GM19438 (cell line): ENCODE measurements around the gene KCNC3.

Experiments used
- ATAC-seq: cut with Tn5 transposase; IDR thresholded peaks from one replicate; pipeline ENCODE4 v1.9.1; 2021; ENCODE audit warnings: low read depth; ENCODE audit not compliant: unreplicated experiment

Gene KCNC3

DNA sequence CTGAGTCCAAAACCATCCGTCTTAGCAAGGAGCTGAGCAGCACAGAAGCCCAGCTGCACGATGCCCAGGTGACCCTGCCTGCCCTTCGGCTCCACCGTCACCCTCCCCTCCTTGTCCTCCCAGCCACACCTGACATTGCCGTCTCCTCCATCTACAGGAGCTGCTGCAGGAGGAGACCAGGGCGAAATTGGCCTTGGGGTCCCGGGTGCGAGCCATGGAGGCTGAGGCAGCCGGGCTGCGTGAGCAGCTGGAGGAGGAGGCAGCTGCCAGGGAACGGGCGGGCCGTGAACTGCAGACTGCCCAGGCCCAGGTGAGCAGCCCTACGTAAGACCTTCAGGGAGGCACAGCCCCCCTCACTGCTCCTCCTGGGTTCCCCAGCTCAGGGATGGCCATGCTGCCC is 49.1 kb downstream of the KCNC3 start:
- no peak for ATAC-seq

DNA sequence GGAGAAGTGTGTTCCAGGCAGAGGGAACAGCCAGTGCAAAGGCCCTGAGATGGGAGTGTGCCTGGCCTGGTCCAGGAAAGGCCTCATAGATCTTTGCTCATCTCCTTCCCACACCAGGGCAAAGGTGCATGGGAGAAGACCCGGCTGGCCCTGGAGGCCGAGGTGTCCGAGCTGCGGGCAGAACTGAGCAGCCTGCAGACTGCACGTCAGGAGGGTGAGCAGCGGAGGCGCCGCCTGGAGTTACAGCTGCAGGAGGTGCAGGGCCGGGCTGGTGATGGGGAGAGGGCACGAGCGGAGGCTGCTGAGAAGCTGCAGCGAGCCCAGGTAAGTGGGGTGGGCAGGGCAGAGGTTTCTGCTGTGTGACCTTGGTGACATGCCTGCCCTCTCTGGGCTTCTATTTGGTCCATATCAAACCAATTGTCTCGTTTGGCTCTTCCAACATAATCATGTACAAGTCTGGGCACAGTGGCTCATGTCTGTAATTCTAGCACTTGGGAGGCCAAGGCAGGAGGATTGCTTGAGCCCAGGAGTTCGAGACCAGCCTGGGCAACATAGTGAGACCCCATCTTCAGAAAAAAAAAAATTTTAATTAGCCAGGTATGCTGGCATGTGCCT is 51.1 kb downstream of the KCNC3 start:
- ATAC-seq: no peak

DNA sequence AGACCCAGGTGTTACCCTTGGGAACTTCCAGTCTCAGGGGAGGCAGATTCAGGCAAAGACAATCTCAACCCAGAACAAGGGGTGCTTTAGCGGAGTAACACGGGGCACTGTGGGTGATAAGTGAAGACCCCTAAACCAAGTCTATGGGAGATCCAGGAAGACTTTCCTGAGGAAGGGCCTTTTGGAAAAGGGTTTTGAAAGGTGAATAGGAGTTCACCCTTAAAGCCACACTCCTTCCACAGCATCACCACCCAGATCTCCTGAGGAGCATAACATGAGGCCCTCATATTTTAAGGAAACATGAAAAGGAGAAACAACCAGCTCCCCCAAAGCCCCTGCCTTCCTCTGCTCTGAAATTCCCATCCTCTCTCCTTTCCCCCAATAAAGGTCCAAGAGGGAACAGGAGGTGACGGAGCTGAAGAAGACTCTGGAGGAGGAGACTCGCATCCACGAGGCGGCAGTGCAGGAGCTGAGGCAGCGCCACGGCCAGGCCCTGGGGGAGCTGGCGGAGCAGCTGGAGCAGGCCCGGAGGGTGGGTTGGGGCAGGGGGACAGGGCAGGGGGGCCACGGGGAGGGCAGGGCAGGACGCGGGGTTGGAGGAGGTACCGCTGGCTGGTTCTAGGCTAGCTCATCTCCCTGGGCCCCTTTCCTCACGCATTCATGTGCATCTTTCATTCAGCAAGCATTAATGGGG is 52.7 kb downstream of the KCNC3 start:
- ATAC-seq: no peak

DNA sequence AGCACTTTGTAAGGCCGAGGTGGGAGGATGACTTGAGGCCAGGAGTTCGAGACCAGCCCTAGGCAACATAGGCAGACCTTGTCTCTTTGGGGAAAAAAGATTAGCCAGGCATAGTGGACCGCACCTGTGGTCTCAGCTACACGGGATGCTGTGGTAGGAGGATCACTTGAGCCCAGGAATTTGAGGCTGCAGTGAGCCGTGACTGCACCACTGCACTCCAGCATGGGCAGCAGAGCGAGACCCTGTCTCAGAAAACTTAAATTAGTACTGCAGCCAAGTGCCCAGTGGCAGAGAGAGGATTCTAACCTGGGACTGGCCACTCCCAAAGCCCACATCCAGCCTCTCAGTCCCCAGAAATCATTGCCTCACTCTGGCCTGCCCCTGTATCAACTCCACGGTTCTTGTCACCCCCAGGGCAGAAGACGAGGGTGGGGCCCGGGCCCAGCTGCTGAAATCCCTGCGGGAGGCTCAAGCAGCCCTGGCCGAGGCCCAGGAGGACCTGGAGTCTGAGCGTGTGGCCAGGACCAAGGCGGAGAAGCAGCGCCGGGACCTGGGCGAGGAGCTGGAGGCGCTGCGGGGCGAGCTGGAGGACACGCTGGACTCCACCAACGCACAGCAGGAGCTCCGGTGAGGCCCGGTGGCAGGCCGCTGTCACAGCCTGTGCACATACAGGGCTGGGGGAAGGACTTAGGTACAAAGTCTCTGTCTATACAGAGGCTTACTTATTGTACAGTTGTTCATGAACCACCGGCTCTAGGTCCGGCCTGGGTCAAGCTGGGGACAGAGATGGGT is 53.4 kb downstream of the KCNC3 start:
- no peak for ATAC-seq

DNA sequence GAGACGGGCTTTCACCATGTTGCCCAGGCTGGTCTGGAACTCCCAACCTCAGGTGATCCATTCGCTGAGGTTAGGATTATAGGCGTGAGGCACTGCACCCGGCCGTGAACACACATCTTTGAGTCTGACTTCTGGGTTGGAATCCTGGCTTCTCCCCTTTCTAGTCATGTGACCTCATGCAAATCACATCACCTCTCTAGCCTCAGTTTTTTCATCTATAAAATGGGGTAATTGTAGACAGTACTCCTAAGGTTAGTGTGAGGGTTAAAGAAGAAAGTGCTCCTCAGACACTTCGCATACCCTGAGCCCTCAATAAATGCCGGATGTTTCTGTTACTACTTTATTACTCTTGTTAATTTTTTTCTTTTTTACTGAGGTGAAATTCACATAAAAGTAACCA is 55.4 kb downstream of the KCNC3 start:
- no peak for ATAC-seq

DNA sequence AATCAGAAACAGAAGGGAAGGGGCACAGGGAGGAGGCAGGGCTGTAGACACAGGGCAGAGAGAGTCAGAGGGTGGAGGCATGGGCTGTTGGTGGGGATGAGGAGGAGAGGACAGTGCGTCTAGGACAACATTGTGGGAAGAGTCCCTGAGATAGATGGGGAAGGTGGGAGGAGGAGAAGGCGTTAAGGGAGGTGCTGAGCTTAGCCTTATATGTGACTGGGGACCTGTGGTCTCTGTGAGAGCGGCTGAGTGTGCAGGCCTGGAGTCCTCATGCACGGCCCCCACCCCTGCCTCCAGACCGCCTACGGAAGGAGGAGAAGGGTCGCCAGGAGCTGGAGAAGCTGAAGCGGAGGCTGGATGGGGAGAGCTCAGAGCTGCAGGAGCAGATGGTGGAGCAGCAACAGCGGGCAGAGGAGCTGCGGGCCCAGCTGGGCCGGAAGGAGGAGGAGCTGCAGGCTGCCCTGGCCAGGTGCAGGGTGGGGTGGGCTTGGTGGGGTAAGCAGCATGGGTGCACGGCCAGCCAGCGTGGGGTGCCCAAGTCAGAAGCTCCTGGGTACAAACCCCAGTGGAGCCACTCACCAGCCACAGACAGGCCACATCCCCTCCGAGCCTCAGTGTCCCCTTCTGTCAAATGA is 56.8 kb downstream of the KCNC3 start:
- ATAC-seq: no peak

DNA sequence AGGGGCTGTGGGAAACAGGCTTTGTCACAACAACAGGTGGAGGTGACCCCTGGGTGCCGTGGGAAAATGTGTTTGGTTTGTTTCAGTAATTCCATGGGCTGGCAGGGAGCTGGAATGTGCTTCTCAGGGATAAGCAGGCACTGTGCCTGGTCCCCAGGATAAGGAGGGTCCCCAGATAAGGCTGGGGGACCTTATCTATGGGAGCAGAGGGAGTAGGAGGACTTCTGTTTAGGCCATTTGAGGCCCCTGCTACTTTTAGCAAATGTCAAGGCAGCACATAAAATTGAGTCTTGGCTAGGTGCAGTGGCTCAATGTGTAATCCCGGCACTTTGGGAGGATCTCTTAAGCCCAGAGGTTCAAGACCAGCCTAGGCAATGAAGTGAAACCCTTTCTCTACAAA is 59.5 kb downstream of the KCNC3 start:
- no peak for ATAC-seq

DNA sequence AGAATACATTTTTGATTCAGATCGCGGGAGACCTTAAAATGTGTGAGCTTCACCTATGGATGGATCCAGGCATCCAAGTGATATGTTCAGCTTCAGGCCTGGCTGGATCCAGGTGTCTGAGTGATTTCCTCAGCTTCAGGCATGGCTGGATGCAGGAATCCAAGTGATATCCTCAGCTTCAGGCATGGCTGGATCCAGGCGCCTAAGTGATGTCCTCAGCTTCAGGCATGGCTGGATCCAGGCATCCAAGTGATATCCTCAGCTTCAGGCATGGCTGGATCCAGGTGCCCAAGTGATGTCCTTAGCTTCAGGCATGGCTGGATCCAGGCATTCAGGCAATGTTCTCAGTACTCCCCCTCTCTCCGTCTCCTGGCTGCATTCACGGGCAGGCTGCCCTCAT is 60.7 kb downstream of the KCNC3 start:
- ATAC-seq: no peak

DNA sequence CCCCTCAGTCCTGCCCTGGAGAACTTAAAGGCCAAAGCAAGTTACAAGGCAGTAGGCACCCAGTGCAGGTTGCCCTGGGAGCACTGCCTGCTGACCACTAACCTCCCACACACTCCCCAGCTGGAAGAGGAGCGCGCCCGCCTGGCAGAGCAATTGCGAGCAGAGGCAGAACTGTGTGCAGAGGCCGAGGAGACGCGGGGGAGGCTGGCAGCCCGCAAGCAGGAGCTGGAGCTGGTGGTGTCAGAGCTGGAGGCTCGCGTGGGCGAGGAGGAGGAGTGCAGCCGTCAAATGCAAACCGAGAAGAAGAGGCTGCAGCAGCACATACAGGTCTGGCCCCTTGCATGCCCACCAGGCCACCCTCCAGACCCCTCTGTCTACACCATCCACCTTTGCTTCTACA is 61.1 kb downstream of the KCNC3 start:
- no peak for ATAC-seq

DNA sequence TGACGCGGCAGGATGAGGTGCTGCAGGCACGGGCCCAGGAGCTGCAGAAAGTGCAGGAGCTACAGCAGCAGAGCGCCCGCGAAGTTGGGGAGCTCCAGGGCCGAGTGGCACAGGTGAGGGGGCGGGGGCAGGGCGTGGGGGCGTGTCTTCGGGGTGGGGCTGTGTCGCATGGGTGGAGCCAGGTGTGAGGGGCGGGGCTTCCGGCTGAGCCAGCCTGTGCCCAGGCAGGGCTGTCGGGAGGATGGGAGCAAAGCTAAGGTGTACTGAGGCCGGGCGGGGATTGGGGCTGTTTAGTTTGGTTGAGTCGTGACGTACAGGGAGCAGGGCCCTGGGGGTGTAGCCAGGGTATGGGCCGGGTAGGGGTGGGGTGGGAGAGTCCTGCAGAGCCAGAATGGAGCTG is 62.3 kb downstream of the KCNC3 start:
- ATAC-seq: no peak

DNA sequence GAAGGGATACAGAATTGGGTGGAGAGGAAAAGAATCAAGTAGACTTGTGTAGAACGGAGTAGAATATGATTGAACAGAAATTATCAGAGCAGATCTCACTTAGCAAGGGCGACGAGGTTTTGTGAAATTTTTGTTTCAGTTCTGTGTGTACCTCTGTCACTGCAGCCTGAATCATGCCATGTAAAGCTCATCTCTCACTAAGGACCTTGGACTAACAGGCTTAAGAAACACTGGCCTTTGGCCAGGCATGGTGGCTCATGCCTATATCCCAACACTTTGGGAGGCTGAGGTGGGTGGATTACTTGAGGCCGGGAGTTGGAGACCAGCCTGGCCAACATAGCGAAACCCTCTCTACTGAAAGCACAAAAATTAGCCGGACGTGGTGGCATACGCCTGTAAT is 63.1 kb downstream of the KCNC3 start:
- no peak for ATAC-seq

DNA sequence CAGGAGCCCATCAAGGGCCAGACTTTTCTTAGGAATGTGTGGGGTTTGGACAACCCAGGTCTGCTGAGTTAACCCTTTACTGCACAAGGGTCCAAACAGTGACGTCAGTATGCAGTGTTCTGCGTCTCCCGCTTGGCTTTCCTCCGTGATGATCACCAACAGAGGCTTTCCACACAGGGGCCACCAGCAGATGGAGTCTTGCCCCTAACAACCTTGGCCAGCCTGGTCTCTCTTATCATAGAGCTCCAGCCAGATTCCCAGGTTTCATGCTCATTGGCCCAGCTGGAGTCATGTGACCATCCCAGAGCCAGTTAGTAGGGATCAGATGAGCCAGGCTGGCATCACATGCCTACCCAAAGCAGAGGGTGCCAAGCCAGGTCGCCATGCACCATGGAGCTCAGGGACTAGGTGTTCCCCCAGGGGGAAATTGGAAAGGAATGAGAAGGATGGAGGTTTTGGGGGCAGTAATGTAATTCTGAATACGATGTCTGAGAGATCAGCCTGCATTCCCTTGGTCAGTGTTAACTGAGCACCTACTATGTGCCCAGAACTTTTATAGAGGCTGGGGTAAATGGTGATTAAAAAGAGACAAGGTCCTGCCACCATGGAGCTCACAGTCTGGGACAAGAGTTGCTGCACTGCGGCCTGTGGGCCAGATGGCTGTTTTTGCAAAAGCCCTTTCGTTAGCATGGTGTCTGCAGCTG is 64.5 kb downstream of the KCNC3 start:
- ATAC-seq: no peak

DNA sequence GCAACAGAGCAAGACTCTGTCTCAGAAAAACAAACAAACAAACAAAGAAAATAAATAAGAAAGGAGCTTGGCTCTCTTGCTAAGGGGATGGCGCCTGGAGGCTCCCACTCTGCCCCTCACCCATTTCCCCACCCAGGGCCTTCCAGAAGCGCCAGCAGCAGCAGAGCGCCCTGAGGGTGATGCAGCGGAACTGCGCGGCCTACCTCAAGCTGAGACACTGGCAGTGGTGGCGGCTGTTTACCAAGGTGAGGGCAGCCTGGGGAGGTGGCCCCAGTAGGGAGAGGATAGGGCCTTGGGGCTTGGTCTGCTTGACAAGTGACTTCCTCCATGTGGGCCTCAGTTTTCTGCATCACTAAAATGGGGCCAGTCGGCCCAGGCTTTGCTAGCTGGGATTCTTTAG is 66.0 kb downstream of the KCNC3 start:
- no peak for ATAC-seq
